Activated T-helper 1 cell treated with anti-CD3 and anti-CD28 coated beads, Interleukin-12 subunit alpha, Interleukin-12 subunit beta, Interleukin-2, Interleukin-4 antibody, amounts not matched to agents 30 ng/mL and 10 ng/mL and 1 ng/mL, durations not matched to agents 14 hours and 24 hours and 36 hours (primary cell): ENCODE measurements around the gene SLC5A4. TPM values are rescaled to one million over a fixed set of nuclear protein-coding genes. Genes with fewer than 3 reads are reported as not detected.

ENCODE experiments used
- DNase-seq: peaks from one replicate; pipeline ENCODE4 v3.0.0; 2021; ENCODE audit warnings: low spot score
- H3K27ac Mint-ChIP-seq: one replicate; pipeline ENCODE4 v1.8.0; 2021; ENCODE audit warnings: mild to moderate bottlenecking, mixed read lengths
- H3K27me3 Mint-ChIP-seq: one replicate; pipeline ENCODE4 v1.8.0; 2022; ENCODE audit warnings: mild to moderate bottlenecking, moderate library complexity, mixed read lengths; ENCODE audit not compliant: insufficient read depth
- H3K36me3 Mint-ChIP-seq: one replicate; pipeline ENCODE4 v1.8.0; 2021; ENCODE audit warnings: low read depth, mixed read lengths
- H3K4me1 Mint-ChIP-seq: one replicate; pipeline ENCODE4 v1.8.0; 2021; ENCODE audit warnings: low read depth, mixed read lengths
- H3K4me3 Mint-ChIP-seq: one replicate; pipeline ENCODE4 v1.8.0; 2021; ENCODE audit warnings: mild to moderate bottlenecking, moderate library complexity, mixed read lengths
- H3K9me3 Mint-ChIP-seq: one replicate; pipeline ENCODE4 v1.8.0; 2021; ENCODE audit warnings: mixed read lengths
- intact Hi-C: fragments of 100-400 bp; cut with micrococcal nuclease; formaldehyde crosslinking; loops from one replicate; pipeline ENCODE4 v1.15.1; 2024
- total RNA-seq: library from RNA; stranded (reverse); gene quantifications from 2 replicates; pipeline ENCODE4 v1.2.3, GENCODE V29; 2022

SLC5A4 gene
- total RNA-seq, 1 donor from 2014 or later, result not detected

GRCh38 chr22:32222991-32223390, 32.2 kb downstream of the SLC5A4 start:
- H3K4me3 Mint-ChIP-seq, result no peak overlapping the region
- H3K27ac Mint-ChIP-seq, result no peak overlapping the region
- intact Hi-C loops, result no loop called here
- no peaks in the 10 kb centered on the region for H3K4me1 Mint-ChIP-seq
- H3K27me3 Mint-ChIP-seq, result peaks cover 19% of the 10 kb centered on the region
- H3K9me3 Mint-ChIP-seq, result no peaks in the 10 kb centered on the region
- no peaks in the 10 kb centered on the region for H3K36me3 Mint-ChIP-seq
- DNase-seq, result no peak

- Mint-ChIP-seq H3K4me3 (no peak overlapping the region), H3K27me3 (peaks cover 39% of the 10 kb centered on the region), H3K27ac (no peak overlapping the region), H3K36me3 (no peaks in the 10 kb centered on the region), H3K4me1 (no peaks in the 10 kb centered on the region), H3K9me3 (no peaks in the 10 kb centered on the region)
- intact Hi-C loops, result no loop called here
- no peak for DNase-seq
Measured at GRCh38 chr22:32219026-32219425, 36.1 kb downstream of the SLC5A4 start.

GRCh38 chr22:32218470-32218869, 36.7 kb downstream of the SLC5A4 start:
- Mint-ChIP-seq H3K4me1 (no peaks in the 10 kb centered on the region), H3K27me3 (peaks cover 40% of the 10 kb centered on the region), H3K9me3 (no peaks in the 10 kb centered on the region), H3K36me3 (no peaks in the 10 kb centered on the region), H3K4me3 (no peak overlapping the region), H3K27ac (no peak overlapping the region)
- intact Hi-C loops, result no loop called here
- no peak for DNase-seq

- no peak overlapping the region for H3K4me3 Mint-ChIP-seq
- no peaks in the 10 kb centered on the region for H3K9me3 Mint-ChIP-seq
- no peaks in the 10 kb centered on the region for H3K36me3 Mint-ChIP-seq
- intact Hi-C loops, result no loop called here
- H3K4me1 Mint-ChIP-seq, result no peaks in the 10 kb centered on the region
- peaks cover 40% of the 10 kb centered on the region for H3K27me3 Mint-ChIP-seq
- no peak for DNase-seq
- H3K27ac Mint-ChIP-seq, result no peak overlapping the region
Measured at GRCh38 chr22:32217465-32217864, 37.7 kb downstream of the SLC5A4 start.

GRCh38 chr22:32216911-32217310, 38.2 kb downstream of the SLC5A4 start:
- Mint-ChIP-seq H3K27me3 (peaks cover 40% of the 10 kb centered on the region), H3K9me3 (no peaks in the 10 kb centered on the region), H3K4me3 (no peak overlapping the region), H3K4me1 (no peaks in the 10 kb centered on the region), H3K27ac (no peak overlapping the region), H3K36me3 (no peaks in the 10 kb centered on the region)
- no peak for DNase-seq
- intact Hi-C loops, result no loop called here

GRCh38 chr22:32211011-32211410, 44.1 kb downstream of the SLC5A4 start:
- Mint-ChIP-seq H3K4me3 (no peak overlapping the region), H3K9me3 (no peaks in the 10 kb centered on the region), H3K4me1 (peaks cover 12% of the 10 kb centered on the region), H3K36me3 (no peaks in the 10 kb centered on the region), H3K27ac (no peak overlapping the region), H3K27me3 (peaks cover 15% of the 10 kb centered on the region)
- intact Hi-C loops, result no loop called here
- no peak for DNase-seq

- intact Hi-C loops, result loop anchor here (10.0 kb wide), 1 partner anchor 266 kb away; the partner anchor contains the start of gene FBXO7
- H3K4me1 Mint-ChIP-seq, result peaks cover 23% of the 10 kb centered on the region
- H3K27me3 Mint-ChIP-seq, result peaks cover 4% of the 10 kb centered on the region
- no peak for DNase-seq
- no peaks in the 10 kb centered on the region for H3K36me3 Mint-ChIP-seq
- H3K27ac Mint-ChIP-seq, result no peak overlapping the region
- no peak overlapping the region for H3K4me3 Mint-ChIP-seq
- no peaks in the 10 kb centered on the region for H3K9me3 Mint-ChIP-seq
Measured at GRCh38 chr22:32208681-32209080, 46.5 kb downstream of the SLC5A4 start.

- intact Hi-C loops, result loop anchor here (1.0 to 10.0 kb wide), 4 partner anchors 66 to 267 kb away; partner anchors contain the start of gene FBXO7
- H3K36me3 Mint-ChIP-seq, result no peaks in the 10 kb centered on the region
- H3K9me3 Mint-ChIP-seq, result no peaks in the 10 kb centered on the region
- no peak for DNase-seq
- peaks cover 23% of the 10 kb centered on the region for H3K4me1 Mint-ChIP-seq
- H3K4me3 Mint-ChIP-seq, result no peak overlapping the region
- no peak overlapping the region for H3K27ac Mint-ChIP-seq
- H3K27me3 Mint-ChIP-seq, result peaks cover 10% of the 10 kb centered on the region
Measured at GRCh38 chr22:32207971-32208480, 47.1 kb downstream of the SLC5A4 start.

GRCh38 chr22:32206774-32207758, 48.1 kb downstream of the SLC5A4 start:
- intact Hi-C loops, result loop anchor here (1.0 to 10.0 kb wide), 4 partner anchors 65 to 268 kb away; partner anchors contain the start of gene FBXO7
- Mint-ChIP-seq H3K4me1 (peaks cover 28% of the 10 kb centered on the region), H3K36me3 (no peaks in the 10 kb centered on the region), H3K4me3 (no peak overlapping the region), H3K9me3 (no peaks in the 10 kb centered on the region), H3K27me3 (peaks cover 15% of the 10 kb centered on the region), H3K27ac (no peak overlapping the region)
- DNase-seq, result peak; percentile 30

- H3K4me1 Mint-ChIP-seq, result peaks cover 31% of the 10 kb centered on the region
- intact Hi-C loops, result loop anchor here (10.0 kb wide), 1 partner anchor 269 kb away; the partner anchor contains the start of gene FBXO7
- H3K27ac Mint-ChIP-seq, result no peak overlapping the region
- H3K9me3 Mint-ChIP-seq, result no peaks in the 10 kb centered on the region
- H3K36me3 Mint-ChIP-seq, result no peaks in the 10 kb centered on the region
- H3K4me3 Mint-ChIP-seq, result no peak overlapping the region
- H3K27me3 Mint-ChIP-seq, result peaks cover 17% of the 10 kb centered on the region
- no peak for DNase-seq
Measured at GRCh38 chr22:32205974-32206773, 49.0 kb downstream of the SLC5A4 start.

- Mint-ChIP-seq H3K4me3 (peak within 1 kb of the TSS; percentile 68), H3K27ac (no peak within 1 kb of the TSS), H3K9me3 (no peaks in the 10 kb centered on the region), H3K36me3 (no peaks in the 10 kb centered on the region), H3K4me1 (peaks cover 38% of the 10 kb centered on the region), H3K27me3 (peaks cover 19% of the 10 kb centered on the region)
- intact Hi-C loops, result loop anchor here (10.0 kb wide), 1 partner anchor 270 kb away; the partner anchor contains the start of gene FBXO7
- no peak for DNase-seq
Measured at GRCh38 chr22:32204856-32205722, 50.1 kb downstream of the SLC5A4 start, which contains the start of gene RFPL2. TSS of gene RFPL2 (minus strand) at chr22:32205073. CDS start at chr22:32202451, 2,622 bp downstream.
